Endothelial cell of umbilical vein (primary cell): Measurements from ENCODE around the gene CHPF2.
A peak's percentile ranks its signal among the peaks of the same experiment; 100 is the strongest.

Source experiments
- CTCF ChIP-seq, 2 donors: IDR thresholded peaks; 1 replicate in 1 of 2; 2 replicates in 1 of 2; pipeline ENCODE4 v1.5.1; 2011; ENCODE audit warnings: low read length in 2 of 2, mild to moderate bottlenecking in 2 of 2, moderate library complexity in 2 of 2, control low read depth in 1 of 2, inconsistent platforms in 1 of 2, low read depth in 1 of 2; ENCODE audit not compliant: insufficient read depth in 1 of 2; ENCODE audit errors: extremely low read depth in 1 of 2
- FOS ChIP-seq: IDR thresholded peaks from 2 replicates; pipeline ENCODE4 v1.6.1; 2011; ENCODE audit warnings: mild to moderate bottlenecking, low read length, moderate library complexity, borderline replicate concordance; ENCODE audit not compliant: insufficient read depth

GRCh38 chr7:151245360-151246101 lies 13.2 kb downstream of the CHPF2 start:
- peak; percentile 44 to 67 for TF ChIP-seq CTCF (IDR thresholded peaks at IDR 0.05; ENCODE audit: extremely low read depth in 1 of 2, insufficient read depth in 1 of 2, low read depth in 1 of 2, low read length in 2 of 2)
- TF ChIP-seq FOS, result no peak
